ENCODE measurements around the gene ALK.

The ALK gene

GRCh38 chr2:29189052-29189451 lies 732.3 kb downstream of the ALK start:
- Histone ChIP-seq H3K36me3 (ENCODE audit: control insufficient read depth, insufficient read depth, low read length) (no peaks in the 10 kb centered on the region), H3K27me3 (ENCODE audit: control insufficient read depth, insufficient read depth, low read length, poor library complexity, severe bottlenecking) (no peaks in the 10 kb centered on the region), H3K9me3 (ENCODE audit: control insufficient read depth, low read length) (no peaks in the 10 kb centered on the region), H3K4me3 (ENCODE audit: insufficient read depth, low read depth, low read length) (no peak overlapping the region), H3K4me1 (ENCODE audit: control insufficient read depth, insufficient read depth, low read length) (no peaks in the 10 kb centered on the region), H3K27ac (ENCODE audit: insufficient read depth, low read depth, low read length, poor library complexity, severe bottlenecking) (no peak overlapping the region)
- 92 to 96% methylated on average over 5 of the region's 5 CpGs for WGBS, 2 experiments

GRCh38 chr2:29187926-29188325 lies 733.5 kb downstream of the ALK start:
- Histone ChIP-seq H3K27ac (ENCODE audit: insufficient read depth, low read depth, low read length, poor library complexity, severe bottlenecking) (no peak overlapping the region), H3K4me1 (ENCODE audit: control insufficient read depth, insufficient read depth, low read length) (no peaks in the 10 kb centered on the region), H3K4me3 (ENCODE audit: insufficient read depth, low read depth, low read length) (no peak overlapping the region), H3K27me3 (ENCODE audit: control insufficient read depth, insufficient read depth, low read length, poor library complexity, severe bottlenecking) (no peaks in the 10 kb centered on the region), H3K9me3 (ENCODE audit: control insufficient read depth, low read length) (no peaks in the 10 kb centered on the region), H3K36me3 (ENCODE audit: control insufficient read depth, insufficient read depth, low read length) (no peaks in the 10 kb centered on the region)
- whole genome bisulfite sequencing, 2 experiments = 95 to 98% methylated on average over 2 of the region's 2 CpGs

- Histone ChIP-seq H3K4me1 (ENCODE audit: control insufficient read depth, insufficient read depth, low read length) (no peaks in the 10 kb centered on the region), H3K27ac (ENCODE audit: insufficient read depth, low read depth, low read length, poor library complexity, severe bottlenecking) (no peak overlapping the region)
- WGBS, 2 experiments = no CpG with 5 or more reads among the region's 1 CpG
Observed at GRCh38 chr2:29186817-29187216, 734.6 kb downstream of the ALK start.

GRCh38 chr2:29184531-29184930 lies 736.9 kb downstream of the ALK start:
- Histone ChIP-seq H3K27me3 (ENCODE audit: control insufficient read depth, insufficient read depth, low read length, poor library complexity, severe bottlenecking) (no peaks in the 10 kb centered on the region), H3K4me3 (ENCODE audit: insufficient read depth, low read depth, low read length) (no peak overlapping the region), H3K9me3 (ENCODE audit: control insufficient read depth, low read length) (no peaks in the 10 kb centered on the region), H3K27ac (ENCODE audit: insufficient read depth, low read depth, low read length, poor library complexity, severe bottlenecking) (no peak overlapping the region), H3K36me3 (ENCODE audit: control insufficient read depth, insufficient read depth, low read length) (no peaks in the 10 kb centered on the region), H3K4me1 (ENCODE audit: control insufficient read depth, insufficient read depth, low read length) (no peaks in the 10 kb centered on the region)
- WGBS, 2 experiments = 90 to 93% methylated on average over 5 of the region's 6 CpGs

More at GRCh38 chr2:29186817-29187216, 734.6 kb downstream of the ALK start:
- Histone ChIP-seq H3K36me3 (ENCODE audit: control insufficient read depth, insufficient read depth, low read length) (no peaks in the 10 kb centered on the region), H3K9me3 (ENCODE audit: control insufficient read depth, low read length) (no peaks in the 10 kb centered on the region), H3K27me3 (ENCODE audit: control insufficient read depth, insufficient read depth, low read length, poor library complexity, severe bottlenecking) (no peaks in the 10 kb centered on the region), H3K4me3 (ENCODE audit: insufficient read depth, low read depth, low read length) (no peak overlapping the region)

- H3K36me3 ChIP-seq (ENCODE audit: control insufficient read depth, insufficient read depth, low read length) = no peaks in the 10 kb centered on the region
- H3K27me3 ChIP-seq (ENCODE audit: control insufficient read depth, insufficient read depth, low read length, poor library complexity, severe bottlenecking) = no peaks in the 10 kb centered on the region
Observed at GRCh38 chr2:29182920-29183319, 738.5 kb downstream of the ALK start.

GRCh38 chr2:29182334-29182733 lies 739.1 kb downstream of the ALK start:
- WGBS, 2 experiments = 86 to 95% methylated on average over 1 of the region's 1 CpG
- H3K27me3 ChIP-seq (ENCODE audit: control insufficient read depth, insufficient read depth, low read length, poor library complexity, severe bottlenecking) = no peaks in the 10 kb centered on the region
- no peaks in the 10 kb centered on the region for H3K4me1 ChIP-seq (ENCODE audit: control insufficient read depth, insufficient read depth, low read length)
- H3K4me3 ChIP-seq (ENCODE audit: insufficient read depth, low read depth, low read length) = no peak overlapping the region
- no peaks in the 10 kb centered on the region for H3K9me3 ChIP-seq (ENCODE audit: control insufficient read depth, low read length)
- H3K36me3 ChIP-seq (ENCODE audit: control insufficient read depth, insufficient read depth, low read length) = no peaks in the 10 kb centered on the region
- H3K27ac ChIP-seq (ENCODE audit: insufficient read depth, low read depth, low read length, poor library complexity, severe bottlenecking) = no peak overlapping the region

More at GRCh38 chr2:29182920-29183319, 738.5 kb downstream of the ALK start:
- no peak overlapping the region for H3K4me3 ChIP-seq (ENCODE audit: insufficient read depth, low read depth, low read length)
- H3K4me1 ChIP-seq (ENCODE audit: control insufficient read depth, insufficient read depth, low read length) = no peaks in the 10 kb centered on the region
- no peak overlapping the region for H3K27ac ChIP-seq (ENCODE audit: insufficient read depth, low read depth, low read length, poor library complexity, severe bottlenecking)
- H3K9me3 ChIP-seq (ENCODE audit: control insufficient read depth, low read length) = no peaks in the 10 kb centered on the region

- Histone ChIP-seq H3K27me3 (ENCODE audit: control insufficient read depth, insufficient read depth, low read length, poor library complexity, severe bottlenecking) (no peaks in the 10 kb centered on the region), H3K4me1 (ENCODE audit: control insufficient read depth, insufficient read depth, low read length) (no peaks in the 10 kb centered on the region), H3K36me3 (ENCODE audit: control insufficient read depth, insufficient read depth, low read length) (no peaks in the 10 kb centered on the region), H3K9me3 (ENCODE audit: control insufficient read depth, low read length) (no peaks in the 10 kb centered on the region), H3K4me3 (ENCODE audit: insufficient read depth, low read depth, low read length) (no peak overlapping the region), H3K27ac (ENCODE audit: insufficient read depth, low read depth, low read length, poor library complexity, severe bottlenecking) (no peak overlapping the region)
- 82 to 99% methylated on average over 3 of the region's 3 CpGs for WGBS, 2 experiments
Observed at GRCh38 chr2:29175338-29175737, 746.0 kb downstream of the ALK start.

- no peaks in the 10 kb centered on the region for H3K9me3 ChIP-seq (ENCODE audit: control insufficient read depth, low read length)
- H3K36me3 ChIP-seq (ENCODE audit: control insufficient read depth, insufficient read depth, low read length) = no peaks in the 10 kb centered on the region
- no peaks in the 10 kb centered on the region for H3K27me3 ChIP-seq (ENCODE audit: control insufficient read depth, insufficient read depth, low read length, poor library complexity, severe bottlenecking)
- no peaks in the 10 kb centered on the region for H3K4me1 ChIP-seq (ENCODE audit: control insufficient read depth, insufficient read depth, low read length)
- H3K27ac ChIP-seq (ENCODE audit: insufficient read depth, low read depth, low read length, poor library complexity, severe bottlenecking) = no peak overlapping the region
- WGBS, 2 experiments = 38 to 40% methylated on average over 2 of the region's 2 CpGs
- H3K4me3 ChIP-seq (ENCODE audit: insufficient read depth, low read depth, low read length) = no peak overlapping the region
Observed at GRCh38 chr2:29174937-29175336, 746.4 kb downstream of the ALK start.

- 85 to 88% methylated on average over 1 of the region's 1 CpG for WGBS, 2 experiments
- Histone ChIP-seq H3K4me1 (ENCODE audit: control insufficient read depth, insufficient read depth, low read length) (no peaks in the 10 kb centered on the region), H3K27ac (ENCODE audit: insufficient read depth, low read depth, low read length, poor library complexity, severe bottlenecking) (no peak overlapping the region), H3K9me3 (ENCODE audit: control insufficient read depth, low read length) (no peaks in the 10 kb centered on the region), H3K27me3 (ENCODE audit: control insufficient read depth, insufficient read depth, low read length, poor library complexity, severe bottlenecking) (no peaks in the 10 kb centered on the region), H3K4me3 (ENCODE audit: insufficient read depth, low read depth, low read length) (no peak overlapping the region), H3K36me3 (ENCODE audit: control insufficient read depth, insufficient read depth, low read length) (no peaks in the 10 kb centered on the region)
Observed at GRCh38 chr2:29166242-29167039, 754.9 kb downstream of the ALK start.

- Histone ChIP-seq H3K4me1 (ENCODE audit: control insufficient read depth, insufficient read depth, low read length) (no peaks in the 10 kb centered on the region), H3K9me3 (ENCODE audit: control insufficient read depth, low read length) (no peaks in the 10 kb centered on the region), H3K4me3 (ENCODE audit: insufficient read depth, low read depth, low read length) (no peak overlapping the region), H3K27ac (ENCODE audit: insufficient read depth, low read depth, low read length, poor library complexity, severe bottlenecking) (no peak overlapping the region), H3K36me3 (ENCODE audit: control insufficient read depth, insufficient read depth, low read length) (no peaks in the 10 kb centered on the region), H3K27me3 (ENCODE audit: control insufficient read depth, insufficient read depth, low read length, poor library complexity, severe bottlenecking) (no peaks in the 10 kb centered on the region)
- WGBS, 2 experiments = 71 to 72% methylated on average over 8 of the region's 8 CpGs
Observed at GRCh38 chr2:29165362-29166241, 755.8 kb downstream of the ALK start.

Measured in ectodermal cell (in vitro differentiated cells).